WTC11 (cell line): ENCODE results near the gene ATR. TPM values are rescaled to one million over a fixed set of nuclear protein-coding genes. Genes with fewer than 3 reads are reported as not detected.

Experiments used
- ATF2 ChIP-seq: sonication (generic); formaldehyde crosslinking; IDR thresholded peaks from 2 replicates; pipeline ENCODE4 v1.8.1; 2022; ENCODE audit warnings: low read depth, missing genetic modification reagents, borderline replicate concordance
- ATF3 ChIP-seq: sonication (generic); formaldehyde crosslinking; conservative IDR thresholded peaks from 2 replicates; pipeline ENCODE4 v1.8.1; 2022; ENCODE audit warnings: mild to moderate bottlenecking, missing genetic modification reagents
- CREM ChIP-seq: sonication (generic); formaldehyde crosslinking; IDR thresholded peaks from 2 replicates; pipeline ENCODE4 v1.8.1; 2022; ENCODE audit warnings: mild to moderate bottlenecking, missing genetic modification reagents, moderate library complexity
- EMX1 ChIP-seq: fragments of 250-450 bp; sonication (Bioruptor Pico); IDR thresholded peaks from 2 replicates; pipeline ENCODE4 v1.8.0; 2021; ENCODE audit warnings: mild to moderate bottlenecking
- FOXK1 ChIP-seq: sonication (generic); formaldehyde crosslinking; IDR thresholded peaks from 2 replicates; pipeline ENCODE4 v1.8.0; 2022; ENCODE audit warnings: mild to moderate bottlenecking, moderate library complexity, missing genetic modification reagents
- GRHL2 ChIP-seq: fragments of 250-450 bp; sonication (Bioruptor Pico); IDR thresholded peaks from 2 replicates; pipeline ENCODE4 v1.8.0; 2022; ENCODE audit warnings: mild to moderate bottlenecking, moderate library complexity; ENCODE audit not compliant: insufficient replicate concordance, severe bottlenecking
- IRF2 ChIP-seq: sonication (generic); formaldehyde crosslinking; IDR thresholded peaks from 2 replicates; pipeline ENCODE4 v1.8.0; 2022; ENCODE audit warnings: low read depth, missing genetic modification reagents, borderline replicate concordance
- KAT7 ChIP-seq: sonication (generic); formaldehyde crosslinking; IDR thresholded peaks from 2 replicates; pipeline ENCODE4 v1.8.1; 2023; ENCODE audit warnings: missing genetic modification reagents, mild to moderate bottlenecking, borderline replicate concordance
- MAX ChIP-seq: sonication (generic); formaldehyde crosslinking; IDR thresholded peaks from 2 replicates; pipeline ENCODE4 v1.8.0; 2022; ENCODE audit warnings: mild to moderate bottlenecking, missing genetic modification reagents
- NFATC4 ChIP-seq: fragments of 250-450 bp; sonication (Bioruptor Pico); IDR thresholded peaks from 2 replicates; pipeline ENCODE4 v1.9.0; 2021; ENCODE audit warnings: mild to moderate bottlenecking
- NFE2L1 ChIP-seq: sonication (generic); formaldehyde crosslinking; IDR thresholded peaks from 2 replicates; pipeline ENCODE4 v1.8.1; 2023; ENCODE audit warnings: missing genetic modification reagents
- NFYB ChIP-seq: sonication (generic); formaldehyde crosslinking; conservative IDR thresholded peaks from 2 replicates; pipeline ENCODE4 v1.8.0; 2022; ENCODE audit warnings: low read depth, missing genetic modification reagents
- NR1H2 ChIP-seq: sonication (generic); formaldehyde crosslinking; IDR thresholded peaks from 2 replicates; pipeline ENCODE4 v1.9.0; 2021; ENCODE audit warnings: mild to moderate bottlenecking, moderate library complexity, missing genetic modification reagents
- PRDM15 ChIP-seq: sonication (generic); formaldehyde crosslinking; IDR thresholded peaks from 2 replicates; pipeline ENCODE4 v1.8.0; 2022; ENCODE audit warnings: missing genetic modification reagents
- SMAD3 ChIP-seq: sonication (generic); formaldehyde crosslinking; IDR thresholded peaks from 2 replicates; pipeline ENCODE4 v1.8.0; 2022; ENCODE audit warnings: missing genetic modification reagents, mild to moderate bottlenecking, borderline replicate concordance
- TEAD4 ChIP-seq: sonication (generic); formaldehyde crosslinking; IDR thresholded peaks from 2 replicates; pipeline ENCODE4 v1.8.0; 2022; ENCODE audit warnings: mild to moderate bottlenecking, missing genetic modification reagents
- ZNF532 ChIP-seq: fragments of 250-450 bp; sonication (Bioruptor Pico); IDR thresholded peaks from 2 replicates; pipeline ENCODE4 v1.9.0; 2021; ENCODE audit warnings: mild to moderate bottlenecking, borderline replicate concordance
- total RNA-seq: library from RNA; stranded (reverse); gene quantifications from 3 replicates; pipeline ENCODE4 v1.2.3, GENCODE V29; 2021
- TF ChIP-seq, protein P1 (sequence below): fragments of 250-450 bp; sonication (Bioruptor Pico); IDR thresholded peaks from 2 replicates; pipeline ENCODE4 v1.9.0; 2021; ENCODE audit warnings: mild to moderate bottlenecking
- TF ChIP-seq, protein P2 (sequence below): sonication (generic); formaldehyde crosslinking; IDR thresholded peaks from 2 replicates; pipeline ENCODE4 v1.8.0; 2022; ENCODE audit warnings: mild to moderate bottlenecking, missing genetic modification reagents
- TF ChIP-seq, protein P3 (sequence below): sonication (generic); formaldehyde crosslinking; IDR thresholded peaks from 2 replicates; pipeline ENCODE4 v1.8.0; 2022; ENCODE audit warnings: mild to moderate bottlenecking, missing genetic modification reagents
- TF ChIP-seq, protein P4 (sequence below): sonication (generic); formaldehyde crosslinking; IDR thresholded peaks from 2 replicates; pipeline ENCODE4 v1.8.1; 2023; ENCODE audit warnings: mild to moderate bottlenecking, missing genetic modification reagents

ATR gene
- total RNA-seq, 1 experiment from 2014 or later, result 26.7 TPM

DNA sequence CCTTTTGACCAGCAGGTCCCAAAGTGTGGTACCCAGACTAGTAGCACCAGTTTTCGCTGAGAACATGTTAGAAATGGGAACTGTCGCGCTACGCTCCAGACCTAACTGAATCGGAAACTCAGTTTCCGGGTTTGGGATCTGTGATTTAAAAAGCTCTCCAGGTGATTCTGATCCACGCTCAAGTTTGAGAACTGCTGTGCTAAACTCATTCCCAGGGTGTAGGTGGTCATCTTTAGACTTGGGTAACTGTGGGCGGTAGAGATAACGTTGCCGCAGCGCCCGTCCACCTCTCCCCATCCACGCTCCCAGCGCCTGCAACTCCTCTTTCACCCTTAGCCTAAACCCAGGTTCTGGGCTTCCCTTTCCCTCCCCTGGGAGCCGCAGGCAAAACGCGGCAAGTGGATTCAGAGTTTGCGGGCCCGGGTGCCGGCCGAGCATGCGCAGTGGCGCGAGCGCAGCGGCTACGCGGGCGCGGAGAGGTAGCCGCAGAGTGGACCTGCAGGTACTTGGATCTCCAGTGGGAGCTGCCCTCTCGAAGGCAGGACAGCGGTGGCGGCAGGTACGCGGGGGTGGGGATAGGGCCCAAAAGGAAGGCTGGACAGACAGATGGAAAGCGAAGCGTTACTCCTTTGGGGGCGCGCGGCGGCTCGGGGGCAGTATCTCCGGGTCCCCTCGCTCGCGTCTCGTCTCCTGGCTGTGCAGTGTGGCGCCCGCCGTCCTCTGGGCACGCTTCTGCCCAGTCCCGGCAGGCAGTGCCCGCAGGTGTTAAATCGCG, 17.6 kb upstream of the ATR start, which contains the start of gene PLS1 (continued):
- TF ChIP-seq, protein P1, sequence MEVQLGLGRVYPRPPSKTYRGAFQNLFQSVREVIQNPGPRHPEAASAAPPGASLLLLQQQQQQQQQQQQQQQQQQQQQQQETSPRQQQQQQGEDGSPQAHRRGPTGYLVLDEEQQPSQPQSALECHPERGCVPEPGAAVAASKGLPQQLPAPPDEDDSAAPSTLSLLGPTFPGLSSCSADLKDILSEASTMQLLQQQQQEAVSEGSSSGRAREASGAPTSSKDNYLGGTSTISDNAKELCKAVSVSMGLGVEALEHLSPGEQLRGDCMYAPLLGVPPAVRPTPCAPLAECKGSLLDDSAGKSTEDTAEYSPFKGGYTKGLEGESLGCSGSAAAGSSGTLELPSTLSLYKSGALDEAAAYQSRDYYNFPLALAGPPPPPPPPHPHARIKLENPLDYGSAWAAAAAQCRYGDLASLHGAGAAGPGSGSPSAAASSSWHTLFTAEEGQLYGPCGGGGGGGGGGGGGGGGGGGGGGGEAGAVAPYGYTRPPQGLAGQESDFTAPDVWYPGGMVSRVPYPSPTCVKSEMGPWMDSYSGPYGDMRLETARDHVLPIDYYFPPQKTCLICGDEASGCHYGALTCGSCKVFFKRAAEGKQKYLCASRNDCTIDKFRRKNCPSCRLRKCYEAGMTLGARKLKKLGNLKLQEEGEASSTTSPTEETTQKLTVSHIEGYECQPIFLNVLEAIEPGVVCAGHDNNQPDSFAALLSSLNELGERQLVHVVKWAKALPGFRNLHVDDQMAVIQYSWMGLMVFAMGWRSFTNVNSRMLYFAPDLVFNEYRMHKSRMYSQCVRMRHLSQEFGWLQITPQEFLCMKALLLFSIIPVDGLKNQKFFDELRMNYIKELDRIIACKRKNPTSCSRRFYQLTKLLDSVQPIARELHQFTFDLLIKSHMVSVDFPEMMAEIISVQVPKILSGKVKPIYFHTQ (CRISPR knock-in tag), result no peak
- TF ChIP-seq GRHL2 (CRISPR knock-in tag) (no peak), ZNF532 (CRISPR knock-in tag) (no peak), CREM (CRISPR knock-in tag) (0 out of 2 replicates have a peak, but pooled peaks have one; percentile 26), KAT7 (0 out of 2 replicates have a peak, but pooled peaks have one; percentile 61), IRF2 (CRISPR knock-in tag) (no peak), NFYB (CRISPR knock-in tag) (no peak), NFE2L1 (CRISPR knock-in tag) (peak; percentile 81; the same call in 1 of the 2 replicates), ATF2 (CRISPR knock-in tag) (no peak), FOXK1 (peak; percentile 84), EMX1 (no peak), MAX (CRISPR knock-in tag) (peak; percentile 63; the same call in 1 of the 2 replicates), NFATC4 (no peak), SMAD3 (CRISPR knock-in tag) (peak; percentile 72; the same call in 1 of the 2 replicates), PRDM15 (peak; percentile 100), NR1H2 (CRISPR knock-in tag) (no peak), TEAD4 (CRISPR knock-in tag) (no peak), ATF3 (CRISPR knock-in tag) (no peak)
- TF ChIP-seq, protein P2, sequence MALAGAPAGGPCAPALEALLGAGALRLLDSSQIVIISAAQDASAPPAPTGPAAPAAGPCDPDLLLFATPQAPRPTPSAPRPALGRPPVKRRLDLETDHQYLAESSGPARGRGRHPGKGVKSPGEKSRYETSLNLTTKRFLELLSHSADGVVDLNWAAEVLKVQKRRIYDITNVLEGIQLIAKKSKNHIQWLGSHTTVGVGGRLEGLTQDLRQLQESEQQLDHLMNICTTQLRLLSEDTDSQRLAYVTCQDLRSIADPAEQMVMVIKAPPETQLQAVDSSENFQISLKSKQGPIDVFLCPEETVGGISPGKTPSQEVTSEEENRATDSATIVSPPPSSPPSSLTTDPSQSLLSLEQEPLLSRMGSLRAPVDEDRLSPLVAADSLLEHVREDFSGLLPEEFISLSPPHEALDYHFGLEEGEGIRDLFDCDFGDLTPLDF (CRISPR knock-in tag), result peak; percentile 73; the same call in 1 of the 2 replicates
- TF ChIP-seq, protein P3, sequence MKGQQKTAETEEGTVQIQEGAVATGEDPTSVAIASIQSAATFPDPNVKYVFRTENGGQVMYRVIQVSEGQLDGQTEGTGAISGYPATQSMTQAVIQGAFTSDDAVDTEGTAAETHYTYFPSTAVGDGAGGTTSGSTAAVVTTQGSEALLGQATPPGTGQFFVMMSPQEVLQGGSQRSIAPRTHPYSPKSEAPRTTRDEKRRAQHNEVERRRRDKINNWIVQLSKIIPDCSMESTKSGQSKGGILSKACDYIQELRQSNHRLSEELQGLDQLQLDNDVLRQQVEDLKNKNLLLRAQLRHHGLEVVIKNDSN (CRISPR knock-in tag), result no peak
- TF ChIP-seq, protein P4, sequence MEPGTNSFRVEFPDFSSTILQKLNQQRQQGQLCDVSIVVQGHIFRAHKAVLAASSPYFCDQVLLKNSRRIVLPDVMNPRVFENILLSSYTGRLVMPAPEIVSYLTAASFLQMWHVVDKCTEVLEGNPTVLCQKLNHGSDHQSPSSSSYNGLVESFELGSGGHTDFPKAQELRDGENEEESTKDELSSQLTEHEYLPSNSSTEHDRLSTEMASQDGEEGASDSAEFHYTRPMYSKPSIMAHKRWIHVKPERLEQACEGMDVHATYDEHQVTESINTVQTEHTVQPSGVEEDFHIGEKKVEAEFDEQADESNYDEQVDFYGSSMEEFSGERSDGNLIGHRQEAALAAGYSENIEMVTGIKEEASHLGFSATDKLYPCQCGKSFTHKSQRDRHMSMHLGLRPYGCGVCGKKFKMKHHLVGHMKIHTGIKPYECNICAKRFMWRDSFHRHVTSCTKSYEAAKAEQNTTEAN, result 0 out of 2 replicates have a peak, but pooled peaks have one; percentile 55
